Endothelial cell of umbilical vein (primary cell): ENCODE results near the gene ZNF462. TPM values are rescaled to one million over a fixed set of nuclear protein-coding genes. Genes with fewer than 3 reads are reported as not detected.

ENCODE experiments used
- BruUV-seq: library from RNA; stranded (reverse); fragments of 400-500 nt; replicated peaks from 2 replicates; lab custom pipeline; 2021; lab: Mats Ljungman, UMichigan
- CTCF ChIA-PET: fragments of 300-600, 350-600 bp; sonication (Branson Sonifier 250); formaldehyde crosslinking; loops from one replicate; lab custom pipeline; 2021; ENCODE audit warnings: antibody characterized with exemption, inconsistent platforms; lab: Charles Lee
- POLR2A ChIA-PET: fragments of 300-600, 350-600 bp; sonication (Branson Sonifier 250); formaldehyde crosslinking; loops from one replicate; lab custom pipeline; 2021; ENCODE audit warnings: antibody characterized with exemption, inconsistent platforms; lab: Charles Lee
- DNase-seq: peaks from one replicate; pipeline ENCODE4 v3.0.0-alpha.2; 2011; ENCODE audit warnings: low read depth, low spot score
- FAIRE-seq: peaks from 2 replicates; lab custom pipeline; 2011; peaks lifted over from hg19 to GRCh38; lab: Jason Lieb, UNC
- H2AFZ ChIP-seq: 2 replicates; pipeline ENCODE4 v1.6.0; 2012; ENCODE audit warnings: low read depth, low read length, control low read depth, inconsistent platforms
- H3K27ac ChIP-seq: 2 replicates; pipeline ENCODE4 v1.5.1; 2011; ENCODE audit warnings: low read depth, mild to moderate bottlenecking, control low read depth, low read length, moderate library complexity; ENCODE audit not compliant: insufficient read depth
- H3K27me3 ChIP-seq, 2 experiments: 2 replicates each; pipeline versions ENCODE4 v1.6.0 to v1.6.1; 2011; ENCODE audit warnings: low read length in 2 of 2, mixed read lengths in 1 of 2; ENCODE audit not compliant: control insufficient read depth in 2 of 2, insufficient read depth in 2 of 2
- H3K36me3 ChIP-seq, 2 experiments: 2 replicates in 1 of 2; 3 replicates in 1 of 2; pipeline ENCODE4 v1.5.1; 2011; ENCODE audit warnings: low read length in 2 of 2, mild to moderate bottlenecking in 1 of 2, moderate library complexity in 1 of 2; ENCODE audit not compliant: control insufficient read depth in 2 of 2, insufficient read depth in 2 of 2; ENCODE audit errors: extremely low read depth in 1 of 2
- H3K4me1 ChIP-seq: 3 replicates; pipeline ENCODE4 v1.5.1; 2011; ENCODE audit warnings: mild to moderate bottlenecking, low read length; ENCODE audit not compliant: control insufficient read depth, insufficient read depth; ENCODE audit errors: extremely low read depth
- H3K4me2 ChIP-seq: 2 replicates; pipeline ENCODE4 v1.6.1; 2011; ENCODE audit warnings: low read length, control low read depth, mixed read lengths; ENCODE audit not compliant: insufficient read depth
- H3K4me3 ChIP-seq, 3 experiments: fragments of 200-600 bp in 1 of 3; sonication (generic), shearing (Covaris generic) in 1 of 3; replicated peaks in 1 of 3; 2 replicates each; pipeline ENCODE4 v1.5.1; 2011 to 2016; ENCODE audit warnings: control low read depth in 3 of 3, low read length in 3 of 3, mild to moderate bottlenecking in 2 of 3, inconsistent platforms in 1 of 3, low read depth in 1 of 3, moderate library complexity in 1 of 3; ENCODE audit not compliant: insufficient read depth in 1 of 3
- H3K79me2 ChIP-seq: 2 replicates; pipeline ENCODE4 v1.6.0; 2012; ENCODE audit warnings: low read length, inconsistent platforms; ENCODE audit not compliant: control insufficient read depth, insufficient read depth
- H3K9ac ChIP-seq: replicated peaks from 2 replicates; pipeline ENCODE3; 2011; ENCODE audit warnings: low read length, control low read depth; ENCODE audit not compliant: insufficient read depth; ENCODE audit errors: extremely low read depth
- H3K9me1 ChIP-seq: replicated peaks from 3 replicates; pipeline ENCODE4 v1.6.0; 2011; ENCODE audit warnings: mild to moderate bottlenecking, low read length; ENCODE audit not compliant: control insufficient read depth, insufficient read depth; ENCODE audit errors: extremely low read depth
- H3K9me3 ChIP-seq: replicated peaks from 2 replicates; pipeline ENCODE4 v1.5.1; 2012; ENCODE audit warnings: low read length, inconsistent platforms; ENCODE audit not compliant: control insufficient read depth, insufficient read depth
- H4K20me1 ChIP-seq: replicated peaks from 2 replicates; pipeline ENCODE3; 2011; ENCODE audit warnings: mild to moderate bottlenecking, low read length; ENCODE audit not compliant: control insufficient read depth, insufficient read depth; ENCODE audit errors: extremely low read depth
- EZH2 ChIP-seq: IDR thresholded peaks from 2 replicates; pipeline ENCODE4 v1.6.1; 2012; ENCODE audit warnings: borderline replicate concordance, low read depth, mild to moderate bottlenecking, moderate library complexity, low read length, inconsistent platforms; ENCODE audit not compliant: severe bottlenecking
- FOS ChIP-seq: IDR thresholded peaks from 2 replicates; pipeline ENCODE4 v1.6.1; 2011; ENCODE audit warnings: mild to moderate bottlenecking, low read length, moderate library complexity, borderline replicate concordance; ENCODE audit not compliant: insufficient read depth
- GATA2 ChIP-seq: IDR thresholded peaks from 2 replicates; pipeline ENCODE4 v1.7.0; 2011; ENCODE audit warnings: low read depth, mild to moderate bottlenecking, moderate library complexity, mixed read lengths, low read length; ENCODE audit not compliant: insufficient read length, insufficient read depth
- JUN ChIP-seq: IDR thresholded peaks from 2 replicates; pipeline ENCODE4 v1.6.1; 2011; ENCODE audit warnings: borderline replicate concordance, low read depth; ENCODE audit not compliant: insufficient read length, insufficient read depth
- MYC ChIP-seq: IDR thresholded peaks from one replicate; pipeline ENCODE4 v1.6.1; 2011; ENCODE audit warnings: mild to moderate bottlenecking, low read depth, low read length
- dilution Hi-C: fragments of 300-500 bp; cut with MboI; formaldehyde crosslinking; loops from one replicate; pipeline ENCODE4 v1.15.0; 2019; ENCODE audit warnings: low sequenced_read_pairs; ENCODE audit not compliant: extremely low pct_ligation_motif_present
- intact Hi-C: fragments of 100-400 bp; cut with micrococcal nuclease; formaldehyde crosslinking; loops from one replicate; pipeline ENCODE4 v1.10.0; 2022
- polyA plus RNA-seq, 4 experiments: library from polyadenylated mRNA; depleted of rRNA in 3 of 4; stranded (reverse) in 3 of 4; unstranded in 1 of 4; fragments of >200 nt; gene quantifications; 2 replicates each; pipeline versions ENCODE4 v1.2.1 to v1.2.3, GENCODE V29; 2011 to 2012; ENCODE audit warnings: missing spikeins in 1 of 4
- total RNA-seq: library from RNA; stranded (reverse); gene quantifications from 2 replicates; pipeline ENCODE4 v1.2.3, GENCODE V29; 2021
- TF ChIP-seq, protein P1 (sequence below): IDR thresholded peaks from 2 replicates; pipeline ENCODE4 v1.6.1; 2011; ENCODE audit not compliant: insufficient read depth, insufficient read length

Gene ZNF462
- total and polyA plus RNA-seq, 2 donors (not counting 3 experiments of a cell fraction or from before 2014, with no cell fraction given) = 6.2 to 24.7 TPM

DNA sequence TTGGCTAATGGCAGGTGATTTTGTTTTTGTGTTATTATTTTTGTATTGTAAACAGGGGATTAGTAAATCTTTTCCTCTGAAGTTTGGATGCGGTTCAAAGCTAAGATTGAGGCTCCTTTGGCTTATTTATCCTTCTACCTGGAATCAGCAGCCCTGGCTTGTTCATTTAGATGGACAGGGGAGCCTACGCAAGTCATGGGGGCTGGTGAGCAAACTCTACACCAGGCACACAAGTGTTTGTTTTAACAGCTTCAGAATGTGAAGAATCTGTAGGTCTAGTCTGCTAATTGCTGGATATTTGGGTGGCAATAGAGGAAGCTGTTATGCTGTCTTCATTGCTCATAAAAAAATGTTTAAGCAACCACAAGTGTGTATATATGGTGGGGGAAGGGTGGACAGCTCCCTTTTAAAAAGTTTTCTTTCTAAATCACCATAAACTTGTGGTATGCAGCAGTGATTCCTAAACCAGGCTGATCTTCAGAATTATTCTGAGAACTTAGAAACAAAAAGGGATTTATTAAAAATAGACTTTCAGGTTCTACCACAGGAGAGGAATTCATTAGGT is 20.7 kb downstream of the ZNF462 start:
- H3K79me2 ChIP-seq = no peaks in the 10 kb centered on the region
- intact Hi-C loops (no loop called here), dilution Hi-C loops (no loop called here)
- DNase-seq = no peak
- H3K27me3 ChIP-seq = no peaks in the 10 kb centered on the region
- POLR2A ChIA-PET = no interaction called here
- TF ChIP-seq, protein P1, sequence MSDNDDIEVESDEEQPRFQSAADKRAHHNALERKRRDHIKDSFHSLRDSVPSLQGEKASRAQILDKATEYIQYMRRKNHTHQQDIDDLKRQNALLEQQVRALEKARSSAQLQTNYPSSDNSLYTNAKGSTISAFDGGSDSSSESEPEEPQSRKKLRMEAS = no peak
- no peak for TF ChIP-seq FOS
- TF ChIP-seq JUN = no peak
- no peak for TF ChIP-seq MYC
- no peak for TF ChIP-seq GATA2
- no peak for TF ChIP-seq EZH2
- H3K9me1 ChIP-seq = no peaks in the 10 kb centered on the region
- no peak overlapping the region for H2AFZ ChIP-seq
- H3K4me1 ChIP-seq = peaks cover 10% of the 10 kb centered on the region
- no peak overlapping the region for H3K4me2 ChIP-seq
- H3K9ac ChIP-seq = no peak overlapping the region
- no peak overlapping the region for H3K27ac ChIP-seq
- FAIRE-seq = no peak
- BruUV-seq = no TSS peak
- H3K36me3 ChIP-seq = no peaks in the 10 kb centered on the region
- H3K9me3 ChIP-seq = no peaks in the 10 kb centered on the region
- CTCF ChIA-PET = interaction anchor here (1.2 kb wide), 1 partner anchor 9 kb away, joined by 4 read pairs; no protein-coding TSS in a partner anchor
- H3K4me3 ChIP-seq = no peak overlapping the region
- no peaks in the 10 kb centered on the region for H4K20me1 ChIP-seq

DNA sequence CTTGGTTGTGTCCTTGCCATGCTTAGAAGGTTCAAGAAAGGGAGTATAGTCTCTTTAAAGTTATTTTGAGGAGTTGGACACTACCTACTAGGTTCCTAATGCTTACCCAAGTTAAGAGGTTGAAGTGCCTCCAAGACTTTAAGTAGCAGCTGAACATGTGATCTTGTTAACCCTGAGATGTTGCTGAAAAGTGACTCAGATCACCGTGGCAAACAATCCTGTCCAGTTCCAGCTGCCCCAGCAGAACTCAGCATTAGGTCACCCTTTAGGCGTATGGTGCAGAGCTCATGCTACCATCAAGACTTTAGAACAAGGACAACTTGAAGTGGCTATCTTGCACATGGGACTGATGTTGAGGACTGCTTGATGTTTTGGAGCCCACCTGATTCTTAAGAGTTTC is 22.5 kb downstream of the ZNF462 start:
- FAIRE-seq = peak; percentile 71
- Histone ChIP-seq H2AFZ (no peak overlapping the region), H3K9ac (no peak overlapping the region), H4K20me1 (no peaks in the 10 kb centered on the region), H3K4me2 (no peak overlapping the region), H3K27ac (no peak overlapping the region), H3K27me3 (no peaks in the 10 kb centered on the region), H3K9me3 (no peaks in the 10 kb centered on the region), H3K36me3 (no peaks in the 10 kb centered on the region), H3K4me1 (peaks cover 8% of the 10 kb centered on the region), H3K79me2 (no peaks in the 10 kb centered on the region), H3K4me3 (no peak overlapping the region), H3K9me1 (no peaks in the 10 kb centered on the region)
- dilution Hi-C loops (no loop called here), intact Hi-C loops (no loop called here)
- peak; percentile 16 for TF ChIP-seq JUN
- no peak for TF ChIP-seq EZH2
- peak; percentile 26 for TF ChIP-seq FOS
- ChIA-PET CTCF (interaction anchor here (1.4 kb wide), 1 partner anchor 21 kb away, joined by 5 read pairs; no protein-coding TSS in a partner anchor), POLR2A (no interaction called here)
- BruUV-seq = no TSS peak
- DNase-seq = no peak
